Activated CD8-positive, alpha-beta memory T cell treated with anti-CD3 and anti-CD28 coated beads for 4 hours (primary cell): ENCODE measurements around the gene EPB41.
"Not testable (repeated sequence)": the region's sequence is repeated elsewhere in the genome, so short reads cannot be mapped to it uniquely, and the experiment has no call there.

Experiments
- DNase-seq, 2 donors: peaks; one replicate each; pipeline ENCODE4 v3.0.0-alpha.2; 2020; ENCODE audit warnings: low read depth in 2 of 2

The EPB41 gene

GRCh38 chr1:28914228-28915030, at the start of gene EPB41:
Gene EPB41 (plus strand): TSS chr1:28914569. CDS start chr1:28987438, 72,869 bp downstream.
- DNase-seq: peak; percentile 79 to 80

- no peak for DNase-seq
Measured at GRCh38 chr1:28864695-28865094, 49.7 kb upstream of the EPB41 start.

GRCh38 chr1:28865997-28866650, 48.2 kb upstream of the EPB41 start:
- no peak for DNase-seq

- no peak for DNase-seq
Measured at GRCh38 chr1:28867850-28868249, 46.5 kb upstream of the EPB41 start.

- no peak for DNase-seq
Measured at GRCh38 chr1:28869952-28870351, 44.4 kb upstream of the EPB41 start.

- DNase-seq: no peak
Measured at GRCh38 chr1:28871631-28872401, 42.6 kb upstream of the EPB41 start.

- DNase-seq: not testable (repeated sequence)
Measured at GRCh38 chr1:28875134-28875533, 39.2 kb upstream of the EPB41 start.

- peak; percentile 48 to 54 for DNase-seq
Measured at GRCh38 chr1:28877132-28877781, 37.1 kb upstream of the EPB41 start.

GRCh38 chr1:28878796-28879195, 35.6 kb upstream of the EPB41 start:
- DNase-seq: no peak

GRCh38 chr1:28882009-28882628, 32.2 kb upstream of the EPB41 start:
- peak; percentile 60 to 63 for DNase-seq

- DNase-seq: no peak
Measured at GRCh38 chr1:28883242-28883616, 31.1 kb upstream of the EPB41 start.

GRCh38 chr1:28885472-28885877, 28.9 kb upstream of the EPB41 start:
- no peak for DNase-seq

- no peak for DNase-seq
Measured at GRCh38 chr1:28885977-28886730, 28.2 kb upstream of the EPB41 start.

- DNase-seq: peak; percentile 77 to 79
Measured at GRCh38 chr1:28886731-28887418, 27.5 kb upstream of the EPB41 start.

- DNase-seq: no peak
Measured at GRCh38 chr1:28887419-28887834, 26.9 kb upstream of the EPB41 start.

- no peak for DNase-seq
Measured at GRCh38 chr1:28887835-28888682, 26.3 kb upstream of the EPB41 start.

- no peak for DNase-seq
Measured at GRCh38 chr1:28888915-28889314, 25.5 kb upstream of the EPB41 start.

GRCh38 chr1:28889357-28889756, 25.0 kb upstream of the EPB41 start:
- DNase-seq: no peak

GRCh38 chr1:28890435-28890834, 23.9 kb upstream of the EPB41 start:
- DNase-seq: no peak
